ENCODE measurements around the gene PAPOLB.

Gene PAPOLB

DNA sequence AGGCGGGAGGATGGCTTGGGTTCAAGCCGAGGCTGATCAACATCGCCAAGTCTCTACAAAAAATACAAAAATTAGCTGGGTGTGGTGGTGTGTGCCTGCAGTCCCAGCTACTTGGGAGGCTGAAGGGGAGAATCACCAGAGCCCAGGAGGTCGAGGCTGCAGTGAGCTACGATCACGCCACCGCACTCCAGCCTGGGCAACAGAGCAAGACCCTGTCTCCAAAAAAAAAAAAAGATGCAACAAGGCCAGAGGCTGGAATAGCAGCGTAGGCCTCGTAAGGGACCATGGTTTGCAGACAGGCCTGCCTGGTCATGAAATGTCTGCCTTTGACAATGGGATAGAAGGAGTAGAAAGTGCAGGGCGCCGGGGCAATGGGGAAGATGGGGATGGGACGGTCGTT lies 20.0 kb downstream of the PAPOLB start:
- DNase-seq = no peak

DNA sequence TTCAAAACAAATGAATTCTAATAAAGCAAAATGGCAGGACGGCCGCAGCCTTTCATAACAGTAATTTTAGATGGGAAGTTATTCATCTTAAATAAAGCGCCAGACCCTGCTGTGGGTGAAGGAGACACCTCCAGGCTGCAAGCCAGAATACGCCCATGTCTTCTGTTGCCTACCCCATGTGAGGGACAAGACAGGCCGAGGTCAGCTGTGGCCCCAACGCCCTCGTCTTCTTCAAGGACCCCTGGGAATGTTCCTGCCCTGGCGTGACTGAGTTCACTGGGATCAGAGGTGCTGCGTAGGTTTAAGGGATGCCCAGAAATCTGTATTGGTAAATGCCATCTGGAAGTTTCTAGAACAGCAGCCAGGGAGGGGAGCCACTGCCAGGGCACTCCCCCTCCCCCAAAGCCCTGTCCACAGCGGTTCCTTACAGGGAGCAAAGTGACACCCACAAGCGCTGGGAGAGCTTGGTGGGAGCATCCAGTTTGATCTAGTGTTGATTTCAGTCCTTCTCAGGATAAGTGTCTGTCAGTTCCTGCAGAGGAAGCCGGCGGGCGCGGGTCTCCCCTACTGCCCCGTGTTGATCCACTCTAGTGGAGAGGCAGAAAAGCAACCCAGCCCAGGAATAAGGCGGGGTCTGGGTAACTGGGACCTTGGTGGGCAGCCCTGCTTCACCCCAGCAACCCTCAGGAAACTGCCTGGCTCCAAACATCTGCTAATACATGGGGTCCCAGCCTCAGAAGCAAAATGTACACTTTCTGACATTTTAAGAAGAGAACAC lies 20.6 kb downstream of the PAPOLB start:
- DNase-seq = no peak

DNA sequence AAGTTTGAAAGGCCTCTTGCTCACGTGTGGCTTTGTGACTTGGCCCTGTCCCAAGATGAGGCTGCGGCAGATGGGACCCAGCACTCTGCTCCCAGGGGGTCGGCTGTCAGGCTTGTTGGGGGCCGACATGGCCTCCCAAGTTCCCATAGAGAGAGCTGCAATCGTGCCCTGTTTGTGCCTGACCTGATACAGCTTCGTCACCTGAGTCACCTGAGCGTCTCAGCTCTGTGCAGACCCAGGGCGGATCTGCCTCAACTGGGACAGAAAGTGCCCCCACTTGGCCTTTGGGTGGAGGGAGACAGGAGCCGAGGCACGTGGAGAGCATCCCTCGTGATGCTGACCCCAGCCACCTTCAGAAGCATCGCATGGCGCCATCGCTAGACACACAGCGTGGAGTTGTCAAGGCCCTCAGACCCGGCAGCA lies 21.7 kb downstream of the PAPOLB start:
- no peak for DNase-seq

DNA sequence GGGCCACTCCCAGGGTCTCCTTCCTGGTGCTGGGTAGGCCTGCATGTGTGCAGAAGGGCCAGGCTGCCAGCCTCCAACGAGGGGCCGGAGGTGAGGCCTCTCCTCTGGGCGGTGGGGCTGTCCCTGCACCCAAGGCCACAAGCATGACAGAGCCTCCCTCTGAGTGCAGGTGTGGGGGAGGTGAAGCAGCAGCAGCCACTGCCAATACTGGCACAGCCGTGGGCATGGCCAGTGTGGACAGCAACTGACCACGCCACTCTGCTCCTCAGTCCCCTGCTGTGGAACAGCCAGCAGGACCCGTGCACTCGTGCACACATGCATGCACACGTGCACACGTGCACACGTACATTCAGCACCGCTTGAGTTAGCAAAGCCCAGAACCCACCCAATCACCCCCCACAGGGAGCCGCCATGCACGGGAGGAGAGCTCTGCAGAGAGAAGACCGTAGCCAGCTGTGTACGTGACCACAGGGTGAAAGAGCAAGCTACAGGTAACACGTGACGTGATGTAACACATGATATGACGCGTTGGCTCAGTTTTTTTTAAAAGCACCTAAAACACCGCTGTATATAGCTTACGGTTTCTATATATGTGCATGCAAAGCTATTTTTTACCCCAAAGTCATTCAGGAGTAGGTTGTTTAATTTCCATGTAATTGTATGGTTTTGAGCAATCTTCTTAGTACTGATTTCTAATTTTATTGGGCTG lies 23.1 kb downstream of the PAPOLB start:
- DNase-seq = no peak

DNA sequence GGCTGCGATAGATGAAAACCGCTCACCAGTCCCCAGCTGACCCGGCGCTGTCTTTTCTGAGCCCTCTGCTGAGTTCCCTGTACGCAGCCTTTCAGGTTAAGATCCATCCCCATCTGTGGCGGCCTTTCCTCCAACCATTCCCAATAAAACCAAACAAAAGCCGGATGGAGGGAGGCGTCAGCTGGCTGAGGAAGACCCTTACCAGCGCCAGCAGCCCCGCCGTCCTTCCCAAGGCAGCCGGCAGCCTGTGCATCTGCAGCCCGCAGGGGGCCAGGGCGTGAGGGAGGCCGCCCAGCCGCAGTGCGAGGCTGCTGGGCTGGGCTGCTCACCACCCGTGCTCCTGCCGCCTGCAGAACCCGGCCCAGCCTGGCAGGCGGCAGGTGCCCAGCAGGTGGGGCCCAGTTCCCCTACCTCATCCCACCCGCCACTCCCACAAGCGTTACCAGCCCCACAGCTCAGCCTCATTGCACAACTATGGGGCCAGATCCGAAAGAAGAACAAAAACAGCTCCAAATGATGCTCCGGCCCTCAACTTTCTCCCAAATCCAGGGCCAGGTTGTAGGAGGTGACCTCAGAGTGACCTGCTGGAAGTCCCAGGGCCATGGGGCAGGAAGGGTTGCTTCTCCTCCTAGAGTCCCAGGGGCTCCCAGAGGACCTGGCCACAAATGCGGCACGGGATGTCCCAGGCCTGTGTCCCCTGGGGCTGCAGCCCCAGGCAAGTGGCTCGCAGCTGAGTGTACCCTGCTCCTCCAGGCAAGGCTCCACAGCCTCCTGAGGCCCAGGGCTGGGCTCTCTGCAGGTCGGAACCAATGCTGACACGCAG lies 23.8 kb downstream of the PAPOLB start:
- no peak for DNase-seq

DNA sequence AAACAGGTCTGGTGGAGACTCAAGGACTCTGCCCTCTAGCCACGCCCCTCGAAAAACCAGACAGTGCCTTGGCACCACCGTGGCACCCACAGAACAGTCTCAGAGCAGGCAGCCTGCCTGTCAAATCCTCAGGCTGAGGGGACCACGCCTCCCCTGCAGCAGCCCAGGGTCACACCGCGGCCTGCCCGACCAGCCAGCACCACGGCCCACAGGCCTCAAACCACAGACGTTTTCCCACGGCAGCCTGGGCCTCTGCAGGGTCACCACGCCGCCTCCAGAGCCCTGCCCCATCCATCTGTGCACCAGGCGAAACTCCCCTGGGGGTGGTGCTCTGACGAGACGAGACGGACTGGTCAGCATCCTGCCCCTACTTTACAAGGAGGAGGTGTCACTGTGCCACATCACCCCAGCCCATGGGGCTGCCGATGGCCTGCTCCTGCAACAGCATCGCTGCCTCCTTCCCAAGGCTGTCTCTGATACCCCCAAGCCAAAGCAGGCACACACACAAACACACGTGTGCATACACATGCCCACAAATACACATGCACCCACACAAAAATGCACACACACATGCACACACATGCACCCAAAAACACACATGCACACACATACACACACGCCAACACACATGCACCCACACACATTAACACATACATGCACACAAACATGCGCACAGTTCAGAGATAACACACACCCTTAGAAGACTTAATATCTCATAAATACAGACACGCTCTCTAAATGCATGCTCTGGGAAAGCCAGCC lies 24.6 kb downstream of the PAPOLB start:
- DNase-seq = no peak

DNA sequence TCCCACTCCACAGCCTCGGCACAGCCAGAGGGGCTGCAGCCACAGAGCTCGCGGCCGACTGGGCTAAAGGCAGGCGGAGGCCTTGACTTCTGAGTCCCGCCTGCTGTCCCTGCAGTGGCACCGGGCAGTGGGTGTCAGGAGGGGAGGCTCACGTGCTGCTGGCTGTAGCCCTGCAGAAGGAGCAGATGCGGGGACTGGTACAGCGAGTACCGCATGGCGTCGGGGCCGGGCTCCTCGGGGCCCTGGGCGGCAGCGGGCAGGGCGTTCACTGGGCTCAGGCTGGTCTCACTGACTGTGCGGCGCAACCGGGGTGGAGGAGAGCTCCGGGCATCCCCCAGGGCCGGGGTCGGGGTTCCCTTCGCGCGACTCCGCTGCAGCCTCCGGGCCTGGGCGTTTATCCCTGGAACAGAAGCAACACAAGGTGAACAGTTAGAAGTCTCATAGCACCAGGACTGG lies 25.6 kb downstream of the PAPOLB start:
- DNase-seq = no peak

DNA sequence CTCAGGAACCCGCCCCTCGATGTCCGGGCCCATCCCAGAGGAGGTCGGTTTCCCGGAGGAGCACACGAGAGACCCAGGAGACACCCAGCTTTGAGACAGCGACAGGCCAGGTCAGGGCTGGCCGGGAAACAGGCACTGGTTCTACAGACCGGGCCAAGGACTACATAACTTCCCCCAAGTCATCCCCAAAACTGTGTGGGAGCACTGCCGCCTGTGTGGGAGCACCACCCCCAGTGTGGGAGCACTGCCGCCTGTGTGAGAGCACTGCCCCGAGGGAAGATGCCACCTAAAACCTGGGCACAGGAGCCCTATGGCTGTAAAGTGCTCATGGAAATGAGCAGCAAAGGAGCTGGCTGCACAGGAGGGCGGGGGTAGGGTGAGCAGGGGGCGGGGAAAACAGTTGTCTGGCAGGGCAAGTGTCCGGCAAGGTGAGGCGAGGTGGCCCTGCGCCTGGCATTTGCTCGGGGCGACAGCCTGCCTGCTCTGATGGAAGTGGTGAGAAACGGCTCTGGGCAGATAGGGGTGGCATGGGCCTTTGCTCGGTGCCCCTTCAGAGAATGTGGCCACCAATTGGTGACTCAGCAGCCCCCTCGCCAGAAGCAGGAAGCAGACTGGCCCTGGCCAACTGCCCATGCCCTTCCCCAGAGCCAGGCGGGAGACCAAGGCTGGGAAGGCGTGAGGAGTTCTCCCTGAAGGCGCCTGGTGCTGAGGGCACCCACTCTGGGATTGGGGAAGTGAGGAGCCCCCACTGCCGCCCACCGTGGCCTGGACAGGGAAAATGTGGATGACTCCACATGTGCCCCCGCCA lies 26.2 kb downstream of the PAPOLB start:
- no peak for DNase-seq

DNA sequence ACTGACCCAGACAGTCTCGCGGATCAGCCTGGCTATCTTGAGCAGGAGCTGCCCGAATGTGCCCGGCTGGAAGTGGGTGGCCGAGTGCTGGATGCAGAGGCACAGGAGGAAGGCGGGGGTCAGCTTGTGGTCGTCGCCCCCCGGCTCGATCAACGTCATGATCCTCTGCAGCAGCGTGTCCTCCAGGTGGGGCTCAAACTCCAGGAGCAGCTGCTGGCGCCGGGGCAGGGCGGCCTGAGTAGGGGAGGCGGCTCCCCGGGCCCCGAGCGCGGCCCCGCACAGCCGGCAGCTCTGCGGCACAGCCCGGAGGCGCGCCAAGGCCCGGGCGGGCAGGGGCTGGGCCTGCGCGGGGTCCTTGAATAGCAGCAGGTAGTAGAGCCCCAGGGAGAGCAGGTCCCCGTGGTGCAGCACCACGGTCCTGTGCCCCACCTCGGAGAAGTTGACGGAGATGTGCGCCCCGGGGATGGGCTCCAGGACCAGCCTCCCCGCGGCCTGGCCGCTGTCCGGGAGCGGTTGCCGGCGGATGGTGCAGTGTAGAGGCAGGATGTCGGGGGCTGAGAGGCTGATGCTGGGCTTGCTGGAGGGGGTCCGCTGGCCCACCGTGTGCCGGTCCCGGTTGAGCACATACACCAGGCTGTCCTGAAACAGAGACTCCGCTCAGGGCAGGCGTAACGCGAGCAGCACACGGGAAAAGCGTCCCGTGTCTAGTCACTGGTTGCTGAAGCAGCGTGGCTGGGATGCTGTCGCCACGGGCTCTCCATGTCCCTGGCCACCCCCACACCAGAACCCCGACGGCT lies 27.0 kb downstream of the PAPOLB start:
- no peak for DNase-seq

DNA sequence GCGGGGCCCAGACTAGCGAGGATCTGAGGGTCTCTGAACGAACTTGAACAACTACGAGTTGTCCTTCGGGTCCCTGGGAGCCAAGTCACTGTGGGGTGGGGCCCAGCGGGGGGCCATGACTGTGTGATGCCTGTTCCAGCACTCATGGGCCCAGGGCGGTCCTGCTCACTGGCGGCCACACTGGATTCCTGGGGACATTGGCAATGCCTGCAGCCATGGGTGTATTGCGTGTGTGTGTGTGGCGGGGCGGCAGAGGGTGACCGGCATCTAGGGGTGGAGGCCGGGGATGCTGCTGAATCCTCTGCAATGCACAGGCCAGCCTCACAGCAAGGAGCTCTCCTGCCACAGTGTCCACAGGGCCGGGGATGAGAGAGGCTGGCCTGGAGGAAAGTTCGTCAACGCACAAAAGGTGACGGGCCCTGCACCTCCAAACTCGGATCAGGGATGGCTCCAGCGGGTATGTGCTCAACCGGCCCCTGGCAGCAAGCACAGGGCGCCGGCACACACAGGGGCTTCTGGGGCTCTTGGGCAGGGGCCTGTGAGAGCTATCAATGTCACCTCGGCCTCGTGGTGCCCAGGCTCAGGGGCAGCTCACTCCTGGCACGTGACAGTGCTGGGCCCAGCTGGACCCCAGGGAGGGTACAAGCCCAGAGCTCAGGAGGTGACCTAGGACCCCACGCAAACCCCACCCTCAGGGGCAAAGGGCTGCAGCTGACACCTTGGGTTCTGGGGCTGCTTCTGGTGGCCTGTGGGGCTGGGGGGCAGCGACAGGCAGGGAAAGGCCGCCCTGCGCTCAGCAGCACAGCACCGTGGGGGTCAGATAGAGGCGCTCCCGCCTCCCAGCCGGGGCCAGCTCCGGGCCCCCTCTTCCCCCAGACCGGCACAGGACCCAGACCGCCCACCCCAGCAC lies 27.9 kb downstream of the PAPOLB start:
- no peak for DNase-seq

DNA sequence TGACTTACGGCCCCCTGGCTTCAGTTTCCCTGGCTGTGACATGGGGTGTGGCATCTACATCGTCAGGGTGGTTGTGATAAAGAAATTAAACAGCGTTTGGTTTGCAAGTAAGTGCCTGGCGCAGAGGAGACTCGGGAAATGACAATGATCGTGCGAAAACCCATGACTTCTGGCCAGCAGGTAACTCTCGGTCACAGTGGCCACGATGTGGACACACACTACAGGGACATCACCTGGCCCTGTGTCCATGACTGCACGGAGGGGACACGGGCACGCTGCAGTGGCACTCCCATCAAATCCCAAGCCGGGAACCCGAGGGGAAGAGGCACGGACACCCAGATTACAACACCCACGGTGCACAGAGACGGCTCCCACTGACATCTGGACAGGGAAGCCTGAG lies 28.7 kb downstream of the PAPOLB start:
- no peak for DNase-seq

DNA sequence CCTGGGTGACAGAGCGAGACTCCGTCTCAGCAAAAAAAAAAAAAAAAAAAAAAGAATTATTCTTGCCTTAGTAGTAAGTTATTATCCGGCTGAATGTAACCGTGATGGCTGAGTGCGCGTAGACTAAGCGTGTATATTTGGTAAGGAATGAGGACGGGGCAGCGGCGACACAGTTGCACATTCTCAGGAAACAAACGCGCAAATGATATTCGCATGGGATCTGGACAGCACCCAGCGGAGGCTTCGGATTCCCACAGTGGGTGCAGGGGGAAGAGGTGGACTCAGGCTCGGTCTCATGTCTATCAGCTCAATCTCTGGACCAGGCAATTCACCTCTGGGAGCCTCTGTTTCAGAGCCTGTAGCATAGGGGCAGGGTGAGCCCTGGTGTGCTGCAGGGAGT lies 29.1 kb downstream of the PAPOLB start:
- DNase-seq = no peak

DNA sequence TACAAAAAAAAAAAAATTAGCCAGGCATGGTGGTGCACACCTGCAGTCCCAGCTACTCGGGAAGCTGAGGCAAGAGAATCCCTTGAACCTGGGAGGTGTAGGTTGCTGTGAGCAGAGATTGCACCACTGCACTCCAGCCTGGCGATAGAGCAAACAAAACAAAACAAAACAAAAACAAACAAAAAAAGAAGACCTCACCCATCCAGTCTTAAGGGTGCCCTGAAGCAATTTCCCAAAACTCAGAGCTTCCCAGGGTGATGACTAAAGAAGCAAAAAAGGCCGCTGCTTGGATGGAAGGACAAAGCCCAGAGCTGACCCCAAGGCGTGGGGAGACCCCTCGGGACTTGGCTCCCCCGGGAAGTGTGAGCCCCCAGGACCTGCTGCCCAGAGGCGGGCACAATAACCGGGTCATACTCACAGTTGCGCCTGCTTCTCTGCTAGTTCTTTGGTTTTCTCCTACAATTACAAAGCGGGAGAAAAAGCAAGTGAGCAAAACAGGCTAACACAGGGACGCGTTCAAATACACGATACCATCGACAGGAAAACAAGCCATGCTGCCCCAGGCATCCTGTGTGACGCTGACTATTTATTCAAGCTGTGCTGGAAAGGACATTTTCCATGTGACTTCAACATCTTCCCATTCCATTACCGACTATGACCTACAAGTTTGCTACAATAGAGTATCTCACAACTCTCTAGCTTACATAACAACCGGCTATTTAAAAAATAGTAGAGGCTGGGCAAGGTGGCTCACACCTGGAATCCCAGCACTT lies 29.9 kb downstream of the PAPOLB start:
- DNase-seq = no peak

DNA sequence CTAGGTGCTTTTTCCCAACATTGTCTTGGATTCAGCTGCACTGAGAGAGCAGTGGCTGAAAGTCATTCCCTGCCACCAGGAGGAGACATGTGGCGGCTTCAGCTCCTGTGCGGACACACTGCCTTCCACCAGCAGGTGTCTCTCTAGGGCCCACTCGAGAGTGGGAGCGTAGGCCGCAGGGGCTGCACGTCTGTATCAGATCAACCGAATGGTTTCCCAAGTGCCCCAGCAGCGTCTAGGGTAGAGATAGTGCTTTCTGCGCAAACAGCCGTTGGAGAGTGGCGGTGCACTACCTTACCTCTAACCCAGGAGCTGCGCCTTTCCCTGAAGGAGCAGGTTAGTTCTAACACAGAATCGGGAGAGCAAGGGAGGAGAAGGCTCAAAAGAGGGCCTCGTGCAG lies 31.7 kb downstream of the PAPOLB start:
- DNase-seq = peak; percentile 65 to 85 (median 77)

DNA sequence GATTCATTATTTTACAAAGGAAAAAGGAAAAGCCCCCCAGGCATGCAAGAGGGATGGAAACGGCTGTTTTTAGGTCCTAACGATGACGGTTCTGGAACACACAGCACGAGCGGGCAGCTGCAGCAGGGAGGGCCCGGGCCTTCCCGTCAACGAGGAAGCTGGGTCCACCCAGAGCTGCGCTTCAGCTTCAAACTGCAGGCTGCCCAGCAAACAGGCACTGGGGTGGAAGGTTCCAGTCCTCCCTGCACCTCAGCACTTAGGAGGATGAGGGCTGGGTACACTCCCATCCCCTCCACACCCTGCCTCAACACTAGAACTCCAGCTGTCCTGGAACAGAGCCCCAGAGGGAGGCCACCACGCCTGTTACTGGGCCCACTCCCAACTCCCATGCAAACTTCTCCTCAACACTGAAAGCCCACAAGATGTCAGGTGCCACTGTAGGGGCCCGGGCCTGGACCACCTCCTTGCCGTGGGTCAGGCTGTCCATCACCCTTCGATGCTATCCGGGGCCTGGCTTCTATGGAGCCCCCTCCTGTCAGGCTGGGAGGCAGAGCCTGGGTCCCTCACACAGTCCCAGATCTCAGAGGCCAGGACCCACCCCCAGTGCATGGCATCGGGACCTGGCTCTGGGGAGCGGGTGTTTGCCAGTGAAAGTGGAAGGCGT lies 33.0 kb downstream of the PAPOLB start:
- no peak for DNase-seq

DNA sequence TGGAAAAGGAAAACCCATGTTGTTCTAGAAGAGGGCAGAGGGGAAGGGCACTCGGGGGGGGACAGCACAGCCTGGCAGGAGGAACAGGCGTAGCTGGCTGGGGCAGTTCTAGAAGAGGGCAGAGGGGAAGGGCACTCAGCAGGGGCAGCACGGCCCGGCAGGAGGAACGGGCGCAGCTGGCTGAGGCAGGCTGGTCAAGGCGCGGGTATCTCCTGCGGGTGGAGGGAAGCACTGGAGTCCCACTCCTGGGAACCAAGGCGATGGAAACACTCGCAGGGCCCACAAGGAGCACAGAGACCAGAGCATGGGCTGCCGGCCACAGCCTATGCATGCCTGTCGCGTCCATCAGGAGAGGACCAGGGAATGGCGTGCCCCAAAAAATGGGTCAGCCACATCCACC lies 36.7 kb downstream of the PAPOLB start:
- DNase-seq = no peak

DNA sequence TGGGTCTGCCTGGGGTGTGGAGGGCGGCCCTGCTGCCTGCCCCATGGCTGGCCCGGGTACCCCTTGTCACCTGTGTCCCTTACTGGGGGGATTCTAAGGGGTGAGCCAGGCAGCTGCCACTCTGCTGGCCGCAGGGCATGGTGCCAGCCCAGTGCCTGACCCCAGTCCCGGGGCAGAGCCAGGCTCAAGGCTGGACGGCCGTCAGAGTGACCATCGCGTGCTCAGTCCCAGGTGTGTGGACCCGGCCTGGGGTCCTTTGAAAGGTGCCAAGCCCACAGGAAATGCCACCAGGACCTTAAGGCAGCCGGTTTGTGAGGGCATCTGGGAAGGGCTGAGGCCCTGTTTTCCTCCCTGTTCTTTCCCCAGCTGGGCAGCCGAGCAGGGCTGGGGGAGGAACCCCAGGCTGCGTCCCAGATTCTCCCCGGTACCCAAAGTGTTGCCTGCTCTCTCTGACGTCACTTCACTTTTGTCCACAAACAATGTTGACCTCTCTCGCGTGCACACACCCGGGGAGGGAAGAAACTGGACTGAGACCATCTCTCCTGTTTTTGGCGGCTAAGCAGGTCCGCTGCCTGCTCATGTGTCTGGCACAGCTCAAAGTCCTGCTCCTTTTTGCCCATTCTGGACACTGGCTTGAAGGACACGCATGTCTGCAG lies 37.6 kb downstream of the PAPOLB start:
- no peak for DNase-seq

All from suppressor macrophage (primary cell).